Muscle layer of colon (tissue), 2 donors: ENCODE data around the gene ALDH1A1.

ENCODE experiments used
- H3K27ac ChIP-seq: one replicate; pipeline ENCODE4 v1.7.0; 2013; ENCODE audit warnings: low read depth, mild to moderate bottlenecking, low read length, moderate library complexity
- H3K27me3 ChIP-seq, 2 donors: one replicate each; pipeline ENCODE4 v1.7.0; 2013; ENCODE audit warnings: low read length in 2 of 2, mild to moderate bottlenecking in 2 of 2; ENCODE audit not compliant: insufficient read depth in 2 of 2, control insufficient read depth in 1 of 2
- H3K36me3 ChIP-seq: one replicate; pipeline ENCODE4 v1.7.0; 2013; ENCODE audit warnings: mild to moderate bottlenecking, low read length; ENCODE audit not compliant: insufficient read depth
- H3K4me1 ChIP-seq: one replicate; pipeline ENCODE4 v1.7.0; 2013; ENCODE audit warnings: mild to moderate bottlenecking, low read length; ENCODE audit not compliant: insufficient read depth
- H3K4me3 ChIP-seq, 2 donors: one replicate each; pipeline ENCODE4 v1.7.0; 2013; ENCODE audit warnings: low read length in 2 of 2, low read depth in 1 of 2, mild to moderate bottlenecking in 1 of 2, moderate library complexity in 1 of 2
- H3K9ac ChIP-seq: one replicate; pipeline ENCODE4 v1.7.0; 2013; ENCODE audit warnings: low read length
- H3K9me3 ChIP-seq: one replicate; pipeline ENCODE4 v1.7.0; 2013; ENCODE audit warnings: mild to moderate bottlenecking, low read length
- donor health status: abdominal sarcoma.
- donor health status: Adenocarcinoma of cecum.

The ALDH1A1 gene

DNA sequence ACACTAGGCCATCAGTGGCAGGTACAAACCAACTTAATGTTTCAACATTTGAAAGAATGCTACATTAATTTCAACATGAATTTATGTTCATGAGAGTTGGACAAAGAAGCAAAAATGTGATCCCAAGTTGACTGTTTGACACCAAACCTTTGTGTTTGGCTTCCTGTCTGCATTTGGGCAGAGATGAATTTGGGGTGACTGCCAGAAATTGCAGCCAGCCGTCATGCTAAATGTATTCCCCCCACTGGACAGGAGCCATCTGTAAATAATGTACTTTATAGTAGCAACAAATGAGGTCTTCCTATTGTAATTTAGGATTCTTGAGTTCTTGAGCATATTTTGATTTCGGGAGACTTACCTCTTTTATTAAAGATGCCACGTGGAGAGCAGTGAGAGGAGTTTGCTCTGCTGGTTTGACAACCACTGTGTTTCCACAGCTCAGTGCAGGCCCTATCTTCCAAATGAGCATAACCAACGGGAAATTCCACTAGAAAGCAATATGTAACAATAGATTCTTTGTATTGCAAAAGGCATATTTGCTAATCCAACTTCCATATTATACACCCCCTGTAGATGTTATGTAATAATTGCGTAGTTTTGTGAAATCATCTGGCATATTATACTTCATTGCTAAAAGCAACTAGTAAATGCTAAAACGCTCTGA is 27.6 kb downstream of the ALDH1A1 start:
- Histone ChIP-seq H3K36me3 (peaks cover 53% of the 10 kb centered on the region), H3K9ac (no peak overlapping the region), H3K9me3 (no peaks in the 10 kb centered on the region), H3K4me3 (no peak overlapping the region), H3K4me1 (peaks cover 29% of the 10 kb centered on the region), H3K27me3 (no peaks in the 10 kb centered on the region), H3K27ac (no peak overlapping the region)

DNA sequence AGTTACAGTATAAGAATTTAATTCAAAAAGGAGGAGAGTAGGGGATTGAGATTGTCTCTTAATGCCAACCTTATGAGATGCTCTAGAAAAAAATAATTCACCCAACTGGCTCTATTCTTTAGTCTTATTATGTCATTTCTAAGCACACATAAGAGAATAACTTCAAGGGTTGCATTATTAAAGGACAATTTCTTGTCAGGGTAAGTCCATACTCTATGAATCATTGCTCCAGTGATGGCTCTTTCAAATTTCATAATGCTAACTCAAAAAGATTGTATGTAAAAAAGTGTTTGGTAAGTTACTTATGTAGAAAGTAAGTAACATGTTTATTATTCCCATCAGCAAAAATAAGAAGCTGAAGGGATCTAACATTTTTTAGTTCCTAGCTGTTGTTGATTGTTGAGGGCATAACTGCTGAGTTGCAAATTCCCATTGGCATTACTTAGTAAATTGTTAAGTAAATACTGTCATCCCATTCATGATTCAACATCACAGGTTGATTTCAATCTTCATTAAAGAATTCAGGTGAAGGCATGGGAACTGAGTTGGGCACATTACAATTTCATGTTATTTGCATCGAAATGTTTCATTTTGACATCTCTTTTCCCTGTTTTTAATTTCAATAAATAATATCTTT is 28.6 kb downstream of the ALDH1A1 start:
- H3K27me3 ChIP-seq, result no peaks in the 10 kb centered on the region
- no peak overlapping the region for H3K9ac ChIP-seq
- peaks cover 43% of the 10 kb centered on the region for H3K36me3 ChIP-seq
- H3K27ac ChIP-seq, result no peak overlapping the region
- peaks cover 22% of the 10 kb centered on the region for H3K4me1 ChIP-seq
- H3K9me3 ChIP-seq, result no peaks in the 10 kb centered on the region
- H3K4me3 ChIP-seq, result no peak overlapping the region

DNA sequence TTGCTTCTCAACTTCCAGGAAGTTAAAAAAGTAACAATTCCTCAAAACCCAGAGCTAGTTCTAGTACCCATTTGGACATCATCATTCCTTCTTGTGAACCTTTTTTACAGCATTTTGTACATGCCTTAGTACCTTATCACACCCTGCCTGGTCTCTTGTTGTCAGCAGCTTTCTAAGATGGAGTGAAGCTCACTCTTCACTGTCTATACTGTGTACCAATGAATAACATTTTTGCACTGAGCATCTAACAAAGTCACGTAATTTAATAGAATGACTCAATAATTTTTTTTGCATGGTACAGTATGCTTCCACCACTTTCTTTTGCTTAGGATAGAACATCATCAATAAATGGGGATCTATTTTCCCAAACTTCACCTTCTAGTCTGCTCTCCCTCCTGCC is 29.8 kb downstream of the ALDH1A1 start:
- Histone ChIP-seq H3K9me3 (no peaks in the 10 kb centered on the region), H3K27ac (no peak overlapping the region), H3K4me1 (peaks cover 19% of the 10 kb centered on the region), H3K9ac (no peak overlapping the region), H3K4me3 (no peak overlapping the region), H3K27me3 (no peaks in the 10 kb centered on the region), H3K36me3 (peaks cover 47% of the 10 kb centered on the region)

DNA sequence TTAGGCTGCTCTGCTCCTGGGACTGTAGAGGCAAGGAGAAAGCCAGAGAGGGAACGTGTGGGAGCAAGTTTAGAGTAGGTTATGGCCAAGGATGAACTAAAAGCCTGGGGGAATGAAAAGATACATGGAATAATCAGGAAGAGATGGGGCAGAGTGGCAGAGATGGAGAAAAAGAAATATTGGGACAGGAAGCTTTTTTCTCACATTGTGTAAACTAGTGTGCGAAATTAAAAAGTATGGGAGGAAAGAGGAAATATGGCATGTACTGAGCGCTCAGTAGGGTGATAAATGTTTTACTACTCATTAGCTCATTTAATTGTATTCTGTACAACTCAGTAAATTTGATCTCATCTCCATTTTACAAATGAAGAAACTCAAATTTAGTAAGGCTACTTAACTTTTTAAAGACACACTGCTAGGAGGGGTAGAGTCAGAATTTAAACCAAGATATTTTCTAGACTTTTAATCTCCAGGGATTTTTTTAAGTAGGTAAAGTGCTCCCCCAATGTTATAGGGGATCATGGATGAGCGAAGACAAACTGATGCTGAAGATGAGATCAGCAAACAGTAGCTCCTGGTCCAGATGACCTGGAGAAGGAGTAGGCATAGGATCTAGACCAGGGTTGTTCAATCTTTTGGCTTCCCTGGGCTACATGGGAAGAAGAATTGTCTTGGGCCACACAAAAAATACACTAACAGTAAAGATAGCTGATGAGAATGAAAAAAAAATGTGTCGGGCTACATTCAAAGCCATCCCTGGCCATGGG is 30.8 kb downstream of the ALDH1A1 start:
- H3K36me3 ChIP-seq, result peaks cover 54% of the 10 kb centered on the region

DNA sequence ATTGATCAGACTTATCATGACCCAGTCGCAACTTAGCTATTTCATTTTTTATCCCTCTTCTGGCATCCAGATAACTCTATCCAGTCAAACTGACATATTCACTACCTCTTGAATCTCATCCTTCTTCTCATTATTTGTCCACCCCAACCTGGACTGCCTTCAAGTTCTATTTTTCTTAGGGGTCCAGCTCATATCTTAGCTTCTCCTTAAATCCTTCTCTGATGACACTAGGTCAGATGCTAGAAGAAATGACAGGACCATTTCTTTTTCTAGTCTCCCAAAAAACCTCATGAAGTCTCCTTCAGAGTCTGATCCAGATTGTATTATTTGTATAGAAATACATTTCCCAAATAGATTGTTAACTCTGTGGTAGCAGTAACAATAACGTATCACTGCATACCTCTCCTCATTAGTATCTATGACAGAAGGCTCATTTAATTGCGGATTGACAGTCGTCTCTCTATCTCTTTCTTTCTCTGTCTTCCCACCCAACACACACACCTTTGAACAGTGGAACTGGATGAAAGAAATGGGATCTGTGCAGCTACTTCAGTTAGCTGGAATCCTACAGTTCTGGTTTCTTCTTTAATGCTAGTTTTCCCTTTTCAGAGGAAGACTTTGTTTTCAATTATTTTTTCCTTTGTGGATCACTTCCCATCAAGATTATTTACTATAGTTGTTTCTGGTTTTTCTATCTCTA is 33.5 kb downstream of the ALDH1A1 start:
- Histone ChIP-seq H3K27me3 (no peaks in the 10 kb centered on the region), H3K4me1 (peaks cover 9% of the 10 kb centered on the region), H3K36me3 (peaks cover 57% of the 10 kb centered on the region), H3K27ac (peak overlapping the region; percentile 20), H3K4me3 (no peak overlapping the region), H3K9me3 (no peaks in the 10 kb centered on the region), H3K9ac (no peak overlapping the region)

More for the DNA sequence above, 30.8 kb downstream of the ALDH1A1 start:
- H3K9me3 ChIP-seq, result no peaks in the 10 kb centered on the region
- H3K4me3 ChIP-seq, result no peak overlapping the region
- H3K27ac ChIP-seq, result no peak overlapping the region
- H3K4me1 ChIP-seq, result peaks cover 19% of the 10 kb centered on the region
- no peaks in the 10 kb centered on the region for H3K27me3 ChIP-seq
- no peak overlapping the region for H3K9ac ChIP-seq

DNA sequence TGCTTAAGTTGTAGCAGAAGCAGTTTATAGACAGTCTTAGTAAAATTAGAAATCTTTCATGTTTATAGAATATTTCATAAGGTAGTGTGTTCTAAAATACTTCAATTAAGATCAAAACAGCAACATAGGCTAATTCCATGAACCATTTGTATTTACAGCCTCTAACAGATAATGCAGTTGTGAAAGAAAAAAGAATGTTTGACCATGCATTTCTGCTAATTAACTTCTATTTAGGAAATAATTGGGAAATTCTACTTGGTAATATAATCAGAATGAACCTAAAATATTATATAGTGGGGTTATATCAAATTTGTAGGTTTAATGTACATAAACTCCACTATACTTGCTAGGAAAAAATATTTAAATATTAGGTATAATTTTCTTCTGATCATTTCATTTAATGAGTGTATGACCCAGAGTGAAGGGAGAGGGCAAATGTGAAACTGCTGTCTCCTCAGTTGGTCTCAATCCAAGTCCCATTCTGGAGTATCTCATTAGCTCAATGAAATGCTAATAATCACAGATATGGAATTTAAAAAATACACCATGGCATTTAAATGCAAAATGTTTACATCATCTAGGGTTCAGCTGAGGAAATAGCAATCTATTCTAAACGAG is 34.9 kb downstream of the ALDH1A1 start:
- Histone ChIP-seq H3K36me3 (peaks cover 55% of the 10 kb centered on the region), H3K9ac (no peak overlapping the region), H3K4me1 (peaks cover 16% of the 10 kb centered on the region), H3K9me3 (no peaks in the 10 kb centered on the region), H3K4me3 (no peak overlapping the region), H3K27ac (no peak overlapping the region), H3K27me3 (no peaks in the 10 kb centered on the region)

DNA sequence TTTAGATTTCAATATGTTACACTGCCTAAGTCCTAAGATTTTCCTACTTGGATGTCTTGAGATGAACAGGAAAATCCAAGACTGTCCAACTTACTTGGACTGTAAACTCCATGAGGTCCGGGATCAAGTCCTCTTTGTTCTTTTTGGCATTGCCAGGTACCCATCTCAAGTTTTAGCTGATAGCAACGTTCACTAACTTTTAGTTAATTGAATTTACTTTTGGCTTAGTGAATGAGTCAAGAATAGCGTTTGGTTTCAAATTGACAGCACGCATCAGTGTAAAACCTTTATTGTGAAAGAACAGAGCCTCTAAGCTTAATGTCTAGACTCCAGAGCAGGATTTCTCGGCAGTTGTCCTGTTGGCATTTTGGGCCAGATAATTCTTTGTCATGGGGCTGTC is 37.2 kb downstream of the ALDH1A1 start:
- Histone ChIP-seq H3K9me3 (no peaks in the 10 kb centered on the region), H3K4me1 (peaks cover 19% of the 10 kb centered on the region), H3K9ac (no peak overlapping the region), H3K27ac (no peak overlapping the region), H3K27me3 (no peaks in the 10 kb centered on the region), H3K36me3 (peaks cover 50% of the 10 kb centered on the region), H3K4me3 (no peak overlapping the region)

DNA sequence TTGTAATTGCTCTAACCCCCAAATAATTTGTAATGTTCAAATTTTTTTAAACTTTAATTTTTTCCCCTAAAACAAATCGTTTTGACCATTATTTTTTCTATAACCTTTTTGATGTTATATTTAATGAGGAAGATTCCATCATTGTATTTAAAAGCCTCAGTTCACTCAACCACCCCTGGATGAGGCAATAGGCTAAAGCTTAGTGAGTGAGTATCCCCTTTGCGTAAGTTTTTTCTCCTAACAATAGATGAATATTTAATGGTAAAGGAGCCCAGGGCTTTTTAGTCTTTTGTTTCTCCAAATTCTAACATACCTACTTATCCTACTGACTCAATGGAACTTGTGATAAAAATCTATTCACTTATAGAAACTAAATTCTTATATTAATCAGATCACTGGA is 38.1 kb downstream of the ALDH1A1 start:
- H3K4me1 ChIP-seq, result peaks cover 19% of the 10 kb centered on the region
- H3K9me3 ChIP-seq, result no peaks in the 10 kb centered on the region
- no peak overlapping the region for H3K9ac ChIP-seq
- H3K4me3 ChIP-seq, result no peak overlapping the region
- H3K27me3 ChIP-seq, result no peaks in the 10 kb centered on the region
- H3K36me3 ChIP-seq, result peaks cover 46% of the 10 kb centered on the region
- no peak overlapping the region for H3K27ac ChIP-seq

DNA sequence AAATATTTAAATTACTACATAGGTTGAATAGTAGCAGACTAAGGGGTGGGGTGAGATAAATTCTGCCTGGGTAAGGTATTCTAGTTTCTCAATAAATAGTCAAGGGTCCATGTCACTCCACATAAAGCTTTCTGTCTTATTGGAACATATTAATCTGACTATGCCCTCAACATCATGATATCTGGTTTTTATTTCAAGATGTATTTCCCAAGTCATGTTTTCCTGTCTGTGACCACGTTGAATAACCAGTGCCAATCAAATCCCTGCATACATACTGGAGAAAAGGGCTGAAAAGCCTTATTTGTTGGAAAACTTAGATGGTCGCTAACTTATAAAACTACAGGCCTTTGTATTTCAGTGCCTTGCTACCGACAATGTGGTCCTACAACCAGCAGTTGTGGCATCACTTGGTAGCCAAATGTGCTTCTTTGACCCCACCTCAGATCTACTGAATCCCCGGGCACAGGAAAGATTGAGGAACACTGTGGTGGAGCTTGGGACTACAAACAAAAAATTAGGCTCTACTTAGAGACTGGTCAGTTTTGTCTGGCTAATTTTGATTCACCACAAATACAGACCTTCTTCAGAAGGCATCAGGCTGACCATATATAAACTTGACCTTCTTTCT is 39.4 kb downstream of the ALDH1A1 start:
- Histone ChIP-seq H3K4me3 (no peak overlapping the region), H3K4me1 (peaks cover 15% of the 10 kb centered on the region), H3K27me3 (no peaks in the 10 kb centered on the region), H3K36me3 (peaks cover 41% of the 10 kb centered on the region), H3K9ac (no peak overlapping the region), H3K27ac (no peak overlapping the region), H3K9me3 (no peaks in the 10 kb centered on the region)

DNA sequence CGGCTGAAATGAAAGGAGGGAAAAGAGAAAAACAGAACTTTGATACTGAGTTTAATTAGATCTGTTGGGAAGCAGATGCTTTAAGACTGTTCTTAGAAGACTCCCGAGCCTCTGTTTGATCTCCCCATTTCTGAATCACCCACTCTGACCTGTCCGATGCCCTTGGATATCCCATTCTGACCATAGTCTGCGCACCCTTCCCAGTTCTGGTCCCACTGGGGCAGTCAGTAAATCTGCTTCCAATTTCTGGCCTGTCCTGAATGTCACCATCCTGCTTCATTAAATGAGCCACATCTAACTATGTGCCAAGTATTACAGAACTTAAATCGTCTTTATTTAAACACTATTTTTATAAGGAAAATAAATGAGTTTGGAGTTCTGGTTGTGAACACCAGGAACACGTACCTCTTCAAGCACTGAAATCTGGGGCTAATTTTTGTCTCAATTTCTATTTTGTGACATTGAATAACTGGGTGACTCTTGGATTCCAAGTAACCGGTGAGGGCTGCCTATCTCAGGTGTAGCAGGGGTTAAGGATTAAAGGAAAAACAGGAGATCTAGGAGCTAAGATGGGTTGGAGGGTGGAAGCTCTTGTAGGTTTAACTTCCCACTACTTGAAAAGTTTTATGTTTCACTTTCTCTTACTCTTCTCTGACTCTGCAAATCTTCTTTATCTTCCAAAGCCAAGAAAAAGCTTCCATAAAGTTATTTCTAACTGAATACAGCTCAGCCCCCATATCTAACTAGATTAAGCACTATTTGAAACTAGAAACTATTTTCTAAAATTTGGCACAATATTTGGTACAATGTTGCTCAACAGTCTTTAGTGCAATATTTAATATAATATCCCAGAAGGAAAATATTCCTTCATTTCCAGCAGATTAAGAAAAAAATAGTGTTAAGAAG is 40.1 kb downstream of the ALDH1A1 start:
- peaks cover 10% of the 10 kb centered on the region for H3K4me1 ChIP-seq
- peaks cover 33% of the 10 kb centered on the region for H3K36me3 ChIP-seq
- H3K27me3 ChIP-seq, result no peaks in the 10 kb centered on the region
- no peaks in the 10 kb centered on the region for H3K9me3 ChIP-seq
- no peak overlapping the region for H3K27ac ChIP-seq
- no peak overlapping the region for H3K9ac ChIP-seq
- no peak overlapping the region for H3K4me3 ChIP-seq
